Psoas muscle (tissue), 8 donors: ENCODE results near the gene TAOK1. TPM values are rescaled to one million over a fixed set of nuclear protein-coding genes. Genes with fewer than 3 reads are reported as not detected.

ENCODE experiments used
- ATAC-seq, 4 donors: fragments of 200-7000 bp; cut with Tn5 transposase; one replicate each; pipeline ENCODE4 v1.9.1; 2020; ENCODE audit warnings: moderate library complexity in 3 of 4, mild to moderate bottlenecking in 2 of 4
- DNase-seq, 2 donors: peaks; one replicate each; pipeline ENCODE4 v3.0.0-alpha.2; 2020
- H3K27ac ChIP-seq: fragments of 200-600 bp; one replicate; pipeline ENCODE4 v1.8.0; 2022
- H3K27me3 ChIP-seq, 3 donors: fragments of 200-600 bp in 1 of 3; one replicate each; pipeline versions ENCODE4 v1.6.1 to v1.8.0; 2013 to 2022; ENCODE audit warnings: low read length in 2 of 3, mild to moderate bottlenecking in 2 of 3, moderate library complexity in 1 of 3; ENCODE audit not compliant: insufficient read depth in 3 of 3
- H3K36me3 ChIP-seq, 2 donors: fragments of 200-600 bp in 1 of 2; one replicate each; pipeline versions ENCODE4 v1.6.1 to v1.8.0; 2013 to 2022; ENCODE audit warnings: low read depth in 1 of 2, mild to moderate bottlenecking in 1 of 2, moderate library complexity in 1 of 2; ENCODE audit not compliant: insufficient read depth in 1 of 2
- H3K4me1 ChIP-seq: fragments of 200-600 bp; one replicate; pipeline ENCODE4 v1.8.0; 2022
- H3K4me3 ChIP-seq: fragments of 200-600 bp; one replicate; pipeline ENCODE4 v1.8.0; 2022; ENCODE audit warnings: mild to moderate bottlenecking
- H3K9me3 ChIP-seq: fragments of 200-600 bp; one replicate; pipeline ENCODE4 v1.8.0; 2022
- WGBS, 3 donors: extraction: QIAGEN DNeasy Blood & Tissue Kit; methylation state at CpG; one replicate each; pipeline versions ENCODE4 v1.1.6 to v1.1.7; 2013; 5-methylcytosine and 5-hydroxymethylcytosine counted together
- intact Hi-C, 2 donors: fragments of 100-400 bp; cut with DNase I; formaldehyde crosslinking; loops; one replicate each; pipeline versions ENCODE4 v1.11.0 to v1.14.2; 2022
- polyA plus RNA-seq, 3 donors: library from polyadenylated mRNA; stranded (reverse); fragments of 200-250 nt; gene quantifications; one replicate each; pipeline ENCODE4 v1.2.3, GENCODE V29; 2013
- total RNA-seq, 4 donors: library from RNA; stranded (reverse); fragmentation: NEBNext Ultra II Directional in 2 of 4; extraction: Animal tissue kit (Norgen Biotek cat#: 25700) in 2 of 4; gene quantifications; one replicate each; pipeline versions ENCODE4 v1.2.1 to v1.2.4, GENCODE V29; 2021 to 2023
- TF ChIP-seq, protein P1 (sequence below): fragments of 200-600 bp; IDR thresholded peaks from one replicate; pipeline ENCODE4 v1.8.0; 2022; ENCODE audit warnings: antibody characterized with exemption
- donor health status: healthy with polysubstance abuse.
- donor health status: DM: no; HTN: no; CAD: no; lungs with moderate emphysema.
- donor health status: Bipolar disorder and iron deficiency.
- donor health status: healthy.
- donor health status: DM: yes; HTN: yes; CAD: no.
- donor health status: DM: no; HTN: no; CAD: no.
- donor health status: DM: no; HTN: no; CAD: no.
- donor health status: DM: yes; HTN: yes; CAD: no.

Gene TAOK1
- total and polyA plus RNA-seq, 7 donors, result 6.3 to 49.8 (median 42.5) TPM

DNA sequence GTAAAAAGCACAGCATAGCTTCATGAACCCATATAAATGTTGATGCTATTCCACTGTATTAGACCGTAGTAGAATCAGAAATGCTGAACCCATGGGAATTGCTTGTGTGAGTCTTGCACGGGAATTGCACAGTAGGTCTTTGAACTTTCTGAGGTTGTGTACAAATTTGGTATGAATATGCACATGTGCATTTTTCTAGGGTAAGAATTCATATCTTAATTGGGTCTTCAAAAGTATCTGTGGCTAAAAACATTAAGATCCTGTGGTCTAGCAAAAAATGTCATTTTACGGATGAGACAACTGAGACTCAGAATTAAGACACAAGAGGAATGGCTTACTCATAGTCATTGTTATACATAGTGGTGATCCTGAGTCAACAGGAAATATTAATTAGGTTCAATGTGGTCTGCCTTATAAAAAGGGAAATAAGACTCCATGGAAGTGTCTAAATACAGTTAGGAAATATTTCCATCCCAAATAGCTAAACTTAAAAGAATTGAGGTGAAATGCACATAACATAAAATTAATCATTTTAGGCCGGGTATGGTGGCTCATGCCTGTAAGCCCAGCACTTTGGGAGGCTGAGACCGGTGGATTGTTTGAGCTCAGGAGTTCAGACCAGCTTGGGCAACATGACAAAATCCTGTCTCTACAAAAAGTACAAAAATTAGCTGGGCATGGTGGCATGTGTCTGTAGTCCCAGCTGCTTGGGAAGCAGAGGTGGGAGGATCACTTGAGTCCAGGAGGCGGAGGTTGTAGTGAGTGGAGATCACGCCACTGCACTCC is 22.8 kb downstream of the TAOK1 start:
- 53 to 58% (median 58%) methylated on average over 7 of the region's 7 CpGs for WGBS, 3 donors
- intact Hi-C loops, result no loop called here
- ATAC-seq (peak in 3 of 4 donors; percentile 61 to 72 (median 62)), DNase-seq (no peak)
- TF ChIP-seq, protein P1, sequence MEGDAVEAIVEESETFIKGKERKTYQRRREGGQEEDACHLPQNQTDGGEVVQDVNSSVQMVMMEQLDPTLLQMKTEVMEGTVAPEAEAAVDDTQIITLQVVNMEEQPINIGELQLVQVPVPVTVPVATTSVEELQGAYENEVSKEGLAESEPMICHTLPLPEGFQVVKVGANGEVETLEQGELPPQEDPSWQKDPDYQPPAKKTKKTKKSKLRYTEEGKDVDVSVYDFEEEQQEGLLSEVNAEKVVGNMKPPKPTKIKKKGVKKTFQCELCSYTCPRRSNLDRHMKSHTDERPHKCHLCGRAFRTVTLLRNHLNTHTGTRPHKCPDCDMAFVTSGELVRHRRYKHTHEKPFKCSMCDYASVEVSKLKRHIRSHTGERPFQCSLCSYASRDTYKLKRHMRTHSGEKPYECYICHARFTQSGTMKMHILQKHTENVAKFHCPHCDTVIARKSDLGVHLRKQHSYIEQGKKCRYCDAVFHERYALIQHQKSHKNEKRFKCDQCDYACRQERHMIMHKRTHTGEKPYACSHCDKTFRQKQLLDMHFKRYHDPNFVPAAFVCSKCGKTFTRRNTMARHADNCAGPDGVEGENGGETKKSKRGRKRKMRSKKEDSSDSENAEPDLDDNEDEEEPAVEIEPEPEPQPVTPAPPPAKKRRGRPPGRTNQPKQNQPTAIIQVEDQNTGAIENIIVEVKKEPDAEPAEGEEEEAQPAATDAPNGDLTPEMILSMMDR, result no peak
- Histone ChIP-seq H3K4me1 (peaks cover 19% of the 10 kb centered on the region), H3K27me3 (no peaks in the 10 kb centered on the region), H3K27ac (peak overlapping the region; percentile 53), H3K4me3 (no peak overlapping the region), H3K36me3 (peaks cover 0 to 8% of the 10 kb centered on the region in 2 donors), H3K9me3 (no peaks in the 10 kb centered on the region)

DNA sequence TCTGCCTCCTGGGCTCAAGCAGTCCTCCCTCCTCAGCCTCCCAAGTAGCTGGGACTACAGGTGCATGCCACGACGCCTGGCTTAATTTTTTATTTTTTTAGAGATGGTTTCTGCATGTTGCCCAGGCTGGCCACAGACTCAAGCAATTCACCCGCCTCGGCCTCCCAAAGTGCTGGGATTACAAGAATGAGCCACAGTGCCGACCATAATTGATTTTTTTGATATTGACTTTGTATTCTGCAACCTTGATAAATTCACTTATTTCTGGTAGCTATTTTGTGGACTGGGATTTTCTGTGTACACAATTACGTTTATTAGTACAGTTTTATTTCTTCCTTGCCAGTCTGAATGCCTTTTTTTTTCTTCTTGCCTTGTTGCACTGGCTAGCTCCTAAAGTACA is 30.0 kb downstream of the TAOK1 start:
- DNase-seq (no peak), ATAC-seq (no peak)
- 78 to 87% (median 86%) methylated on average over 6 of the region's 6 CpGs for WGBS, 3 donors
- no peak overlapping the region for H3K27ac ChIP-seq
- H3K4me1 ChIP-seq, result peaks cover 9% of the 10 kb centered on the region
- H3K27me3 ChIP-seq, result no peaks in the 10 kb centered on the region
- no peaks in the 10 kb centered on the region for H3K9me3 ChIP-seq
- no peak overlapping the region for H3K4me3 ChIP-seq
- TF ChIP-seq, protein P1, result no peak
- intact Hi-C loops, result no loop called here
- H3K36me3 ChIP-seq, result peaks cover 0 to 8% of the 10 kb centered on the region in 2 donors

DNA sequence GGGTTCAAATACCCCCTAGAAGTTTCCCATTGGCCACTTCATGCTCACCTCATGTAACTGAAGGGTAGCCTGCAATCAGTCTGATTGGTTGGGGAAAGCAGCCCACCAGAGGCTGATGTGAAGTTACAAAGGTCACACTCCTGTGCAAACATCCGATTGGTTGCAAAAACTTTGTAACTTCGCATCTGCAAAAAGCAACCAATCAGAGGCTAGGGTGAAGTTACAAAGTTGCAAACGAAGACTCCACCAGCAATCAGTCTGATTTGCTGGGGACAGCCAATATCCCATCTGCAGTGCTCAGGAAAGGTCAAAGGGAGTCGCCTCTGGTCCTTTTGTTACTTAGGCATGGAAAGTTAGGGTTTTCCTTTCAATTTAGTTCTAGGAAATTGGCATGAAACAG is 40.1 kb downstream of the TAOK1 start:
- Histone ChIP-seq H3K4me3 (no peak overlapping the region), H3K27ac (no peak overlapping the region), H3K9me3 (no peaks in the 10 kb centered on the region), H3K4me1 (peaks cover 22% of the 10 kb centered on the region), H3K36me3 (no peaks in the 10 kb centered on the region), H3K27me3 (no peaks in the 10 kb centered on the region)
- intact Hi-C loops, result no loop called here
- TF ChIP-seq, protein P1, result no peak
- no peak for ATAC-seq
- WGBS, 3 donors, result 85 to 90% (median 87%) methylated on average over 4 of the region's 4 CpGs
- DNase-seq, result no peak

DNA sequence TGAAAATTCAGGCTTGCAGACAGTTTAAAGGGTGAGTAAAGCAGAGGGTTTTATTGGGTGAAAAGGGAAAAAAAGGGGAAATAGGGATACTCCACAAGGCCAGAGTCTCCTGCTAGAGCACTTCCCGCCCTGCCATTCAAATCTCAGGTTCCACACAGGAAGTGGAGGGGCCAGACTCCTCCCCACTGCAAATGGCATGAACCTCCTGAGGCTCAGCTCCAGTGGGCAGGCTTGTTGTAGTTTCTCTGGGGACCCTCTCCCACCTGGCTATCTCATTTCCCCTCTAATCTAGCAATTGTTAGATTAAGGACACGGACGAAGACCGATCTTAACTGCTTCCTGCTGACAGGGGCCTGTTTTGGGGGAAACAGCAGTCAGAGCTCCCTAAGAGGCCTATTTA is 43.4 kb downstream of the TAOK1 start:
- Histone ChIP-seq H3K36me3 (no peaks in the 10 kb centered on the region), H3K4me3 (peak overlapping the region; percentile 9), H3K4me1 (peaks cover 19% of the 10 kb centered on the region), H3K27ac (no peak overlapping the region), H3K9me3 (no peaks in the 10 kb centered on the region), H3K27me3 (no peaks in the 10 kb centered on the region)
- ATAC-seq (no peak), DNase-seq (peak in 1 of 2 donors; percentile 30)
- intact Hi-C loops, result no loop called here
- WGBS, 3 donors, result 37 to 52% (median 44%) methylated on average over 4 of the region's 4 CpGs
- TF ChIP-seq, protein P1, result no peak

DNA sequence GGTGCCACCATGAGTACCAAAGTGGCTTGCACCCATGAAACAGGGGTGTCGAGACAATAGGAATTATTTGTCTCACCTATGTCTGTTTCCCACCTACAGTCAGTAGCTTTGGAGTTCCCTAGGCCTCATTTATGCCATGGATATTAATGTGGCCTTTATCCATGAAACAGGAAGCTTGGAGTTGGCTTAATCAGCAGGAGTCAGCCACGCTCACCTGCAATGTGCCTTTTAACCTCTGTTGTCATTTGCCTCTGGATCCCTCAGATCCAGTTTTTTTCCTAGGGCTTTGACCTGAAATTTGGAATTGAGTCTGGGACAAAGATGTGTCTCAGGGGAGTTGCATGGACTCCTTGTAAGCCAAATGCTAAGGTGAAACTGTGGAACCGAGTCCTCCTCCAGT is 44.4 kb downstream of the TAOK1 start:
- DNase-seq, result no peak
- H3K36me3 ChIP-seq, result no peaks in the 10 kb centered on the region
- TF ChIP-seq, protein P1, result no peak
- 78 to 97% (median 86%) methylated on average over 3 of the region's 3 CpGs for WGBS, 3 donors
- intact Hi-C loops, result no loop called here
- no peak overlapping the region for H3K4me3 ChIP-seq
- H3K4me1 ChIP-seq, result peaks cover 19% of the 10 kb centered on the region
- no peak for ATAC-seq
- H3K9me3 ChIP-seq, result no peaks in the 10 kb centered on the region
- no peak overlapping the region for H3K27ac ChIP-seq
- H3K27me3 ChIP-seq, result no peaks in the 10 kb centered on the region
